GM12878 (cell line): ENCODE measurements around the gene HSPB6. TPM values are rescaled to one million over a fixed set of nuclear protein-coding genes. Genes with fewer than 3 reads are reported as not detected.

ENCODE experiments used
- ATF3 ChIP-seq: IDR thresholded peaks from 2 replicates; pipeline ENCODE4 v1.6.1; 2011; ENCODE audit warnings: low read depth, mild to moderate bottlenecking, low read length, moderate library complexity, borderline replicate concordance; ENCODE audit errors: extremely low read depth
- ATF7 ChIP-seq: fragments of 450-650 bp; IDR thresholded peaks from 2 replicates; pipeline ENCODE4 v1.6.1; 2016; ENCODE audit warnings: low read depth, mild to moderate bottlenecking
- BCL11A ChIP-seq: IDR thresholded peaks from 2 replicates; pipeline ENCODE4 v1.6.1; 2011; ENCODE audit warnings: low read depth, low read length
- CHD4 ChIP-seq: fragments of 200-600 bp; sonication (generic); IDR thresholded peaks from 2 replicates; pipeline ENCODE4 v1.6.1; 2016; ENCODE audit warnings: mild to moderate bottlenecking
- CREB1 ChIP-seq: IDR thresholded peaks from 2 replicates; pipeline ENCODE4 v1.6.1; 2012; ENCODE audit warnings: low read depth, mild to moderate bottlenecking, inconsistent platforms
- ESRRA ChIP-seq: IDR thresholded peaks from 2 replicates; pipeline ENCODE4 v1.6.1; 2012; ENCODE audit warnings: mild to moderate bottlenecking, low read length, improper control_type of control experiment
- FOS ChIP-seq: IDR thresholded peaks from 3 replicates; pipeline ENCODE4 v1.6.1; 2011; ENCODE audit warnings: borderline replicate concordance; ENCODE audit not compliant: insufficient read length; ENCODE audit errors: extremely low read depth
- GABPA ChIP-seq: IDR thresholded peaks from 2 replicates; pipeline ENCODE4 v1.6.1; 2014; ENCODE audit warnings: antibody characterized with exemption, low read depth, mild to moderate bottlenecking, inconsistent platforms
- HDAC2 ChIP-seq: fragments of 200-600 bp; sonication (generic); IDR thresholded peaks from 2 replicates; pipeline ENCODE4 v1.6.1; 2017
- IKZF1 ChIP-seq: fragments of 450-650 bp; conservative IDR thresholded peaks from 2 replicates; pipeline ENCODE4 v1.6.1; 2017; ENCODE audit warnings: antibody characterized with exemption, mild to moderate bottlenecking
- KDM1A ChIP-seq: fragments of 200-600 bp; sonication (generic); IDR thresholded peaks from 2 replicates; pipeline ENCODE4 v1.6.1; 2016; ENCODE audit warnings: borderline replicate concordance
- POU2F2 ChIP-seq: IDR thresholded peaks from 3 replicates; pipeline ENCODE4 v1.6.1; 2011; ENCODE audit warnings: low read depth, mild to moderate bottlenecking, low read length, borderline replicate concordance
- PRDM15 ChIP-seq: fragments of 450-650 bp; formaldehyde crosslinking; IDR thresholded peaks from 2 replicates; pipeline ENCODE4 v1.4.0; 2020; ENCODE audit warnings: mild to moderate bottlenecking, moderate library complexity
- RUNX3 ChIP-seq: IDR thresholded peaks from 2 replicates; pipeline ENCODE4 v1.6.1; 2012; ENCODE audit warnings: low read length, inconsistent platforms
- SIN3A ChIP-seq: IDR thresholded peaks from 2 replicates; pipeline ENCODE4 v1.6.1; 2012; ENCODE audit warnings: low read depth, low read length, improper control_type of control experiment
- SIX5 ChIP-seq: IDR thresholded peaks from 2 replicates; pipeline ENCODE4 v1.6.1; 2011; ENCODE audit warnings: mild to moderate bottlenecking, low read depth, low read length, moderate library complexity; ENCODE audit not compliant: severe bottlenecking
- SMAD5 ChIP-seq: IDR thresholded peaks from 2 replicates; pipeline ENCODE4 v1.6.1; 2016; ENCODE audit warnings: antibody characterized with exemption, low read depth
- STAT1 ChIP-seq: fragments of 450-650 bp; conservative IDR thresholded peaks from 2 replicates; pipeline ENCODE4 v1.6.1; 2014; ENCODE audit warnings: antibody characterized with exemption, mild to moderate bottlenecking
- SUPT20H ChIP-seq: IDR thresholded peaks from 2 replicates; pipeline ENCODE4 v1.6.1; 2011; ENCODE audit warnings: low read depth, mild to moderate bottlenecking, low read length, moderate library complexity, borderline replicate concordance; ENCODE audit not compliant: control insufficient read depth
- ZNF217 ChIP-seq: fragments of 450-650 bp; IDR thresholded peaks from 2 replicates; pipeline ENCODE4 v1.6.1; 2017; ENCODE audit warnings: antibody characterized with exemption, mild to moderate bottlenecking
- ZNF274 ChIP-seq: IDR thresholded peaks from one replicate; pipeline ENCODE4 v1.8.0; 2011; ENCODE audit not compliant: insufficient read length, insufficient read depth
- polyA plus RNA-seq, 11 experiments: library from polyadenylated mRNA; depleted of rRNA in 4 of 11; unstranded in 6 of 11; stranded (reverse) in 5 of 11; fragments of >200 nt; fragmentation: Nextera tagmentation in 4 of 11; fragmentation: Illumina TruSeq in 1 of 11; extraction: Ambion mirVana in 4 of 11; extraction: Trizol in 1 of 11; gene quantifications; 1 replicate in 1 of 11; 2 replicates in 10 of 11; pipeline versions ENCODE4 v1.2.1 to v1.2.3, GENCODE V29; 2011 to 2016; ENCODE audit warnings: inconsistent platforms in 2 of 11, missing spikeins in 2 of 11, low read depth in 1 of 11
- total RNA-seq, 4 experiments: library from RNA; depleted of rRNA in 3 of 4; stranded (reverse); fragments of >200 nt in 3 of 4; fragmentation: Illumina TruSeq in 1 of 4; extraction: Trizol in 1 of 4; gene quantifications; 2 replicates each; pipeline versions ENCODE4 v1.2.1 to v1.2.3, GENCODE V29; 2013 to 2021
- TF ChIP-seq, protein P1 (sequence below): IDR thresholded peaks from 2 replicates; pipeline ENCODE4 v1.6.1; 2012; ENCODE audit warnings: improper control_type of control experiment, low read depth, low read length; ENCODE audit not compliant: insufficient replicate concordance

The HSPB6 gene
- total and polyA plus RNA-seq, 10 of the 15 experiments (the other 5 are each of a cell fraction or from before 2014, with no cell fraction given), result 0.09 to 1.6 (median 0.36) TPM; not detected in 4

DNA sequence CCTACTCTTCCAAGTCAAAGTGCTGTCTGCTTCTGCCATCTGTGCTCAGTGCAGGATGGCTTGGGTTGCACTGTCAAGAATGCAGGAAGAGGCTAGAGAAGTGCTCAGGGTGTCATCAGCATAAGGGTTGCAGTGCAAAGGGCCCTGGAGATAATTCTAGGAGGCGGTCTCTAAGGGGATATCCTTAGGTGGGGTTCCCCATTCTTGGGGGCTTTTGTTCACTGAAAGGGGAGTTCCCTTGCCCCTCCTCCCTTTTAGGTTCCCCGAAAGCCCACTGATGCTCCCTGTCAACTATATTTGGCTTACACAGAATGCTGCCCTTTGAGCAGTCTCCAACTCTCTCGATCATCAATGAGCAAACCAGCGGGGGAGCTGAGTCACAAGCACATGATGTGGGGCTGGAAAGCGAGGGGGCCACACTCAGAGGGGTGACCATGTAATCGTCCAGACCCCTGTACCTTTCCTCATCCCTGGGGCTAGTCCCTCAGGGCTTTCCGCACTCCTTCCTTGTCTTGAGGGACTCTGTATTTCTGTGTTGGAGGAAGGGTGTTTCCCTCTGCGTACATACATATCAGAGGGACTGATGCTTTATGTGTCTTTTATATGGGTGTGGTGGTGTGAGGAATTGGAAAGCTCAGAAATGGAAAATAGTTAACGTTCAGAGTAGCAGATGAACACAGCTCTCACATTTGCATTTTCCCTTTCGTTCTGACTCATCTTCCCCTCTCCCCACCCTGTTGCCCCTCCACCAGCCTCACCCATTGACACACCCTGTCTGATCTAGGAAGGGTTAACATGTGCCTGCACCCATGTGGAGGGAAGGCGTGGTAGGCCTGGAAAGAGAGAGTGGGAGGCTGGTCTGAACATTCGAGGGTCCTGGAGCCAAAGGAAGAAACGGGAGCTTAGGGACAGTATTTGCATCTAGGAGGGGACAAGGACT is 45.8 kb downstream of the HSPB6 start (continued):
- TF ChIP-seq PRDM15 (CRISPR knock-in tag), result no peak
- TF ChIP-seq CREB1, result peak; percentile 46; the same call in 1 of the 2 replicates
- no peak; the same call in 1 of the 2 replicates for TF ChIP-seq ZNF217
- TF ChIP-seq IKZF1, result peak; percentile 87
- no peak for TF ChIP-seq ESRRA
- no peak for TF ChIP-seq FOS
- TF ChIP-seq CHD4, result no peak
- no peak for TF ChIP-seq STAT1
- peak; percentile 99 for TF ChIP-seq POU2F2
- TF ChIP-seq BCL11A, result peak; percentile 51; the same call in 1 of the 2 replicates
- TF ChIP-seq, protein P1, sequence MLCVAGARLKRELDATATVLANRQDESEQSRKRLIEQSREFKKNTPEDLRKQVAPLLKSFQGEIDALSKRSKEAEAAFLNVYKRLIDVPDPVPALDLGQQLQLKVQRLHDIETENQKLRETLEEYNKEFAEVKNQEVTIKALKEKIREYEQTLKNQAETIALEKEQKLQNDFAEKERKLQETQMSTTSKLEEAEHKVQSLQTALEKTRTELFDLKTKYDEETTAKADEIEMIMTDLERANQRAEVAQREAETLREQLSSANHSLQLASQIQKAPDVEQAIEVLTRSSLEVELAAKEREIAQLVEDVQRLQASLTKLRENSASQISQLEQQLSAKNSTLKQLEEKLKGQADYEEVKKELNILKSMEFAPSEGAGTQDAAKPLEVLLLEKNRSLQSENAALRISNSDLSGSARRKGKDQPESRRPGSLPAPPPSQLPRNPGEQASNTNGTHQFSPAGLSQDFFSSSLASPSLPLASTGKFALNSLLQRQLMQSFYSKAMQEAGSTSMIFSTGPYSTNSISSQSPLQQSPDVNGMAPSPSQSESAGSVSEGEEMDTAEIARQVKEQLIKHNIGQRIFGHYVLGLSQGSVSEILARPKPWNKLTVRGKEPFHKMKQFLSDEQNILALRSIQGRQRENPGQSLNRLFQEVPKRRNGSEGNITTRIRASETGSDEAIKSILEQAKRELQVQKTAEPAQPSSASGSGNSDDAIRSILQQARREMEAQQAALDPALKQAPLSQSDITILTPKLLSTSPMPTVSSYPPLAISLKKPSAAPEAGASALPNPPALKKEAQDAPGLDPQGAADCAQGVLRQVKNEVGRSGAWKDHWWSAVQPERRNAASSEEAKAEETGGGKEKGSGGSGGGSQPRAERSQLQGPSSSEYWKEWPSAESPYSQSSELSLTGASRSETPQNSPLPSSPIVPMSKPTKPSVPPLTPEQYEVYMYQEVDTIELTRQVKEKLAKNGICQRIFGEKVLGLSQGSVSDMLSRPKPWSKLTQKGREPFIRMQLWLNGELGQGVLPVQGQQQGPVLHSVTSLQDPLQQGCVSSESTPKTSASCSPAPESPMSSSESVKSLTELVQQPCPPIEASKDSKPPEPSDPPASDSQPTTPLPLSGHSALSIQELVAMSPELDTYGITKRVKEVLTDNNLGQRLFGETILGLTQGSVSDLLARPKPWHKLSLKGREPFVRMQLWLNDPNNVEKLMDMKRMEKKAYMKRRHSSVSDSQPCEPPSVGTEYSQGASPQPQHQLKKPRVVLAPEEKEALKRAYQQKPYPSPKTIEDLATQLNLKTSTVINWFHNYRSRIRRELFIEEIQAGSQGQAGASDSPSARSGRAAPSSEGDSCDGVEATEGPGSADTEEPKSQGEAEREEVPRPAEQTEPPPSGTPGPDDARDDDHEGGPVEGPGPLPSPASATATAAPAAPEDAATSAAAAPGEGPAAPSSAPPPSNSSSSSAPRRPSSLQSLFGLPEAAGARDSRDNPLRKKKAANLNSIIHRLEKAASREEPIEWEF, result no peak
- no peak for TF ChIP-seq KDM1A
- TF ChIP-seq SMAD5, result peak; percentile 62; the same call in 1 of the 2 replicates
- TF ChIP-seq ZNF274, result no peak
- no peak for TF ChIP-seq SIX5
- no peak for TF ChIP-seq GABPA
- peak; percentile 55; the same call in 1 of the 2 replicates for TF ChIP-seq SIN3A
- no peak for TF ChIP-seq SUPT20H
- TF ChIP-seq ATF3, result no peak
- TF ChIP-seq HDAC2, result no peak
- peak; percentile 79 for TF ChIP-seq RUNX3
- TF ChIP-seq ATF7, result peak; percentile 68
